ENCODE results near the gene PRCP. TPM values are rescaled to one million over a fixed set of nuclear protein-coding genes. Genes with fewer than 3 reads are reported as not detected.

The PRCP gene
- total and polyA plus RNA-seq, 4 donors = 27.3 to 55.2 (median 41.2) TPM

DNA sequence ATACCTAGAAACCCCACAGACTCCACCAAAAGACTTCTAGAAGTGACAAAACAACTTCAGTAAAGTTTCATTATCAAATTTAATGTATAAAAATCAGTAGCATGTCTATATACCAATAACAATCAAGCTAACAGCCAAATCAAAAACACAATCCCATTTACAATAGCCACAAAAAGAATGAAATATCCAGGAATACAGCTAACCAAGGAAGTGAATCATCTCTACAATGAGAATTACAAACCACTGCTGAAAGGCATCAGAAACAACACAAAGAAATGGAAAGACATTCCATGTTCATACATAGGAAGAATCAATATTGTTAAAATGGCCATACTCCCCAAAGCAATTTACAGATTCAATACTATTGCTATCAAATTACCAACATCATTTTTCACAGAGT, 46.0 kb downstream of the PRCP start:
- TF ChIP-seq, protein P1, sequence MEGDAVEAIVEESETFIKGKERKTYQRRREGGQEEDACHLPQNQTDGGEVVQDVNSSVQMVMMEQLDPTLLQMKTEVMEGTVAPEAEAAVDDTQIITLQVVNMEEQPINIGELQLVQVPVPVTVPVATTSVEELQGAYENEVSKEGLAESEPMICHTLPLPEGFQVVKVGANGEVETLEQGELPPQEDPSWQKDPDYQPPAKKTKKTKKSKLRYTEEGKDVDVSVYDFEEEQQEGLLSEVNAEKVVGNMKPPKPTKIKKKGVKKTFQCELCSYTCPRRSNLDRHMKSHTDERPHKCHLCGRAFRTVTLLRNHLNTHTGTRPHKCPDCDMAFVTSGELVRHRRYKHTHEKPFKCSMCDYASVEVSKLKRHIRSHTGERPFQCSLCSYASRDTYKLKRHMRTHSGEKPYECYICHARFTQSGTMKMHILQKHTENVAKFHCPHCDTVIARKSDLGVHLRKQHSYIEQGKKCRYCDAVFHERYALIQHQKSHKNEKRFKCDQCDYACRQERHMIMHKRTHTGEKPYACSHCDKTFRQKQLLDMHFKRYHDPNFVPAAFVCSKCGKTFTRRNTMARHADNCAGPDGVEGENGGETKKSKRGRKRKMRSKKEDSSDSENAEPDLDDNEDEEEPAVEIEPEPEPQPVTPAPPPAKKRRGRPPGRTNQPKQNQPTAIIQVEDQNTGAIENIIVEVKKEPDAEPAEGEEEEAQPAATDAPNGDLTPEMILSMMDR (IDR thresholded peaks at IDR 0.05; ENCODE audit: low read depth, low read length, missing input control) = no peak
- TF ChIP-seq RXRA (IDR thresholded peaks at IDR 0.05) = no peak
- TF ChIP-seq EGR1 (IDR thresholded peaks at IDR 0.05; ENCODE audit: low read depth in 2 of 2) = no peak
- Histone ChIP-seq H3K4me3 (ENCODE audit: low read depth in 1 of 3, low read length in 3 of 3) (no peak overlapping the region), H3K9me3 (ENCODE audit: control insufficient read depth in 4 of 4, low read length in 3 of 4) (peaks cover 0 to 2% (median 0%) of the 10 kb centered on the region in 4 donors), H3K4me1 (ENCODE audit: control insufficient read depth in 4 of 4, insufficient read depth in 4 of 4, low read length in 3 of 4) (no peaks in the 10 kb centered on the region), H3K36me3 (ENCODE audit: control insufficient read depth in 4 of 4, insufficient read depth in 3 of 4, low read depth in 1 of 4, low read length in 3 of 4) (peaks cover 0 to 4% (median 0%) of the 10 kb centered on the region in 4 donors), H3K27me3 (ENCODE audit: control insufficient read depth in 4 of 4, insufficient read depth in 4 of 4, low read length in 3 of 4) (no peaks in the 10 kb centered on the region), H3K9ac (ENCODE audit: low read depth in 1 of 2, low read length in 2 of 2) (no peak overlapping the region), H3K27ac (ENCODE audit: low read depth in 1 of 2, low read length in 2 of 2) (no peak overlapping the region)
- no peak for DNase-seq (ENCODE audit: low spot score)

DNA sequence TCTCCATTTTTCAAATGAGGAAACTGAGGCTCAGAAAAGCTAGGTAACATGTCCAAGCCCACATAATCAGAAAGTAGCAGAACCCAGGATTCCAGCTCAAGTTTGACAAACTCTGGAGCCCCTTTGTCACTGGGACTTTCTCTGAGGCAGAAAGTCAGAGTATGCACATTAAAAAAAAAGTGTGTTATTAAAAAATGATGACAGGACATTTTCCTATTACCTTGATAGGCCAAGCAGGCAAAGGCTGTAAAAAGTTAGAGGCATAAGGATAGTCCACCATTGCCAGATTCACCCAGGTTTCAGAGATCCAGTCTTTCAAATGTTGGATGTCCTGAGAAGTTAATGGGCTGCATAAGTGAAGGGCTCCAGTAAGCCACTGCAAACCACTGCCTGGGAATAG, 51.4 kb downstream of the PRCP start:
- no peaks in the 10 kb centered on the region for H3K4me1 ChIP-seq (ENCODE audit: control insufficient read depth in 4 of 4, insufficient read depth in 4 of 4, low read length in 3 of 4)
- no peak overlapping the region for H3K27ac ChIP-seq (ENCODE audit: low read depth in 1 of 2, low read length in 2 of 2)
- peaks cover 0 to under 1% (median 0%) of the 10 kb centered on the region in 4 donors for H3K9me3 ChIP-seq (ENCODE audit: control insufficient read depth in 4 of 4, low read length in 3 of 4)
- no peaks in the 10 kb centered on the region for H3K27me3 ChIP-seq (ENCODE audit: control insufficient read depth in 4 of 4, insufficient read depth in 4 of 4, low read length in 3 of 4)
- peaks cover 0 to 8% (median 0%) of the 10 kb centered on the region in 4 donors for H3K36me3 ChIP-seq (ENCODE audit: control insufficient read depth in 4 of 4, insufficient read depth in 3 of 4, low read depth in 1 of 4, low read length in 3 of 4)
- no peak overlapping the region for H3K4me3 ChIP-seq (ENCODE audit: low read depth in 1 of 3, low read length in 3 of 3)
- no peak for TF ChIP-seq JUND (IDR thresholded peaks at IDR 0.05)
- TF ChIP-seq ZBTB33 (IDR thresholded peaks at IDR 0.05) = no peak
- no peak for TF ChIP-seq EGR1 (IDR thresholded peaks at IDR 0.05; ENCODE audit: low read depth in 2 of 2)
- no peak for TF ChIP-seq TAF1 (conservative IDR thresholded peaks at IDR 0.05)
- TF ChIP-seq RAD21 (IDR thresholded peaks at IDR 0.05) = no peak
- TF ChIP-seq HNF4A (conservative IDR thresholded peaks at IDR 0.05) = no peak
- TF ChIP-seq HNF4G (IDR thresholded peaks at IDR 0.05) = no peak
- no peak for TF ChIP-seq RXRA (IDR thresholded peaks at IDR 0.05)
- no peak for TF ChIP-seq ATF3 (IDR thresholded peaks at IDR 0.05)
- no peak overlapping the region for H3K9ac ChIP-seq (ENCODE audit: low read depth in 1 of 2, low read length in 2 of 2)
- DNase-seq (ENCODE audit: low spot score) = no peak

- Histone ChIP-seq H3K27ac (ENCODE audit: low read depth in 1 of 2, low read length in 2 of 2) (no peak overlapping the region), H3K4me3 (ENCODE audit: low read depth in 1 of 3, low read length in 3 of 3) (no peak overlapping the region), H3K9ac (ENCODE audit: low read depth in 1 of 2, low read length in 2 of 2) (no peak overlapping the region), H3K4me1 (ENCODE audit: control insufficient read depth in 4 of 4, insufficient read depth in 4 of 4, low read length in 3 of 4) (no peaks in the 10 kb centered on the region), H3K36me3 (ENCODE audit: control insufficient read depth in 4 of 4, insufficient read depth in 3 of 4, low read depth in 1 of 4, low read length in 3 of 4) (peaks cover 0 to 16% (median 4%) of the 10 kb centered on the region in 4 donors), H3K27me3 (ENCODE audit: control insufficient read depth in 4 of 4, insufficient read depth in 4 of 4, low read length in 3 of 4) (no peaks in the 10 kb centered on the region), H3K9me3 (ENCODE audit: control insufficient read depth in 4 of 4, low read length in 3 of 4) (no peaks in the 10 kb centered on the region)
- no peak for DNase-seq (ENCODE audit: low spot score)
- WGBS = 86% methylated on average over 7 of the region's 7 CpGs
- TF ChIP-seq, protein P2, sequence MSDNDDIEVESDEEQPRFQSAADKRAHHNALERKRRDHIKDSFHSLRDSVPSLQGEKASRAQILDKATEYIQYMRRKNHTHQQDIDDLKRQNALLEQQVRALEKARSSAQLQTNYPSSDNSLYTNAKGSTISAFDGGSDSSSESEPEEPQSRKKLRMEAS (IDR thresholded peaks at IDR 0.05) = no peak
- no peak for TF ChIP-seq RXRA (IDR thresholded peaks at IDR 0.05)
Measured at GRCh38 chr11:82845356-82846353, 54.6 kb downstream of the PRCP start.
